ENCODE results near the gene PATZ1.

DNA sequence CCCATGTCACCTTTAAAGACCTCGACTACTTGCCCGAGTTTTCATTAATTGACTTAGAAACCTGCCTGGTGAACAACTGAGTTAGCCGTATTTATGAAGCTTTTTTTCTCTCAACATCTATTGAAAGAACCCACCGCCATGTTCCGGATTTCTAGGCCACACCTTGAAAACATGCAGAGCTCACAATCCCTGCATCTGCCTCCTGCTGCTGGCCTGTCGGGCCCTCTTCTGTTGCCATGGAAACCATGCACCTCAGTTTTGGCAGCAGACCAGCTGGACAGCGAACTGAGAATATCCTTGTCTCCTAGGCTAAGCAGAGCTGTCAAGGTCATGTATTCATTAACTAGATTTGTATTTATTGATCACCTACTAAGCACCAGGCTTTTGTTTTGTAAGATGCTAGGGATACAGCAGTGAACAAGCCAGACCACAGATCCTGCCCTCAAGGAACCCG, 4.3 kb upstream of the PATZ1 start:
- TF ChIP-seq POLR2AphosphoS5 (IDR thresholded peaks at IDR 0.05; ENCODE audit: low read depth, low read length) (no peak), POLR2A (IDR thresholded peaks at IDR 0.05; ENCODE audit: low read depth, low read length) (no peak), TAF1 (IDR thresholded peaks at IDR 0.05; ENCODE audit: borderline replicate concordance, low read depth, low read length) (no peak)
